GM19463 (cell line): ENCODE measurements around the gene PCIF1.
"Not testable (repeated sequence)": the region's sequence is repeated elsewhere in the genome, so short reads cannot be mapped to it uniquely, and the experiment has no call there.

Experiments
- ATAC-seq: cut with Tn5 transposase; IDR thresholded peaks from one replicate; pipeline ENCODE4 v1.9.1; 2021; ENCODE audit warnings: mild to moderate bottlenecking, moderate library complexity; ENCODE audit not compliant: unreplicated experiment

PCIF1 gene

DNA sequence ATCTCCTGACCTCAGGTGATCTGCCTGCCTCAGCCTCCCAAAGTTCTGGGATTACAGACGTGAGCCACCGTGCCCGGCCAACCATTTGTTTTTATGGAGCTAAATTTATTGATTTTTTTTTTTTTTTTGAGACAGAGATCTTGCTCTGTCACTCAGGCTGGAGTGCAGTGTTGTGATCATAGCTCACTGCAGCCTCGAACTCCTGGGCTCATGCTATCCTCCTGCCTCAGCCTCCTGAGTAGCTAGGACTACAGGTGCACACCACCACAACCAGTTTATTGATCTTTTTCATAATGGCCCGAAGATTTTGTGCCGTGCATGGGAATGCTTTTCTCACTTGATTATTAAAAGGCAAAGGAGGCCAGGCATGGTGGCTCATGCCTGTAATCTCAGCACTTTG is 54.3 kb downstream of the PCIF1 start:
- not testable (repeated sequence) for ATAC-seq

DNA sequence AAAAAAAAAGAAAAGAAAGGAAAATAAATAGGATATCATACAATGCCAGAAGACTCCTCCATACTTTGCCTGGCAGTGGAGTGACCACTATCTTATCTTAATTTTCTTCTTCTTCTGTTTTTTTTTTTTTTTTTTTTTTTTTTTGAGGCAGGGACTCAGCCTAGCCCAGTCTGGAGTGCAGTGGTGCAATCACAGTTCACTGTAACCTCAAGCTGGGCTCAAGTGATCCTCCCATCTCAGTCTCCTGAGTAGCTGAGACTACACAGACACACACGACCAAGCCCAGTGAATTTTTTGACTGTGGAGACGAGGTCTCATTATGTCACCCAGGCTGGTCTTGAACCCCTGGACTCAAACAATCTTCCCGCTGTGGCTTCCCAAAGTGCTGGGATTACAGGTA is 57.1 kb downstream of the PCIF1 start:
- ATAC-seq = no peak

DNA sequence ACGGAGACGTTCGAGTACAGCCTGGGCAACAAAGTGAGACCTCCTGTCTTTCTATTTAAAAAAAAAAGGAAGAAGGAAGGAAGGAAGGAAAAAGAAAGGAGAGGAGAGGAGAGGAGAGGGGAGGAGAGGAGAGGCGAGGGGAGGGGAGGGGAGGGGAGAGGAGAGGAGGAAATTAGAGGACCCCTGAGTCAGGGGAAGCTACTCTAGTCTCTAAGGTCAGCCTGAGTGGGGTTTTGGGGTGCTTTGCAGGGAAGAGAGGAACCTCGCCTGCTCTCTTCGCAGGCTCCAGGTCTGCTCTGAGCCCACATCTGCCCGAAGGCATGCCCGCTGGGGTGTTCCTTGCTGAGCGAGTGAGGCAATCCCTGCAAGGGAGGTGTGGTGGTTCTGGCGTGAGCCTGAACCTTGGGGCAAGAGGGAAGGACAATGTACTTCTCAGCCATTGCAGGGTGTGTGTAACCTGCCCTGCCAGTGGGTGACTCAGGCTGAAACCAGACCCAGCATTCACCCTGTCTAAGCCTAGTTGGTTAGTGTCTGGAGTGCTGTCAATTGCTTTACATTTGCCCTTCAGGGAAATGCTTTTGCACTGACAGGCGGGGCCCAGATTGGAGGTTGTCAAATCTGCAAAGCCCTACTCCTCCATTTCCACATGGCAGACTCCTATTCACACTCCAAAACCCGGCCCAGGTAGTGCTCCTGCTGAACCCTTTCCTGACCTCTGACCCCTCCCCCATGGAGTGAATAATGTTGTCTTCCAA is 58.9 kb downstream of the PCIF1 start:
- no peak for ATAC-seq

DNA sequence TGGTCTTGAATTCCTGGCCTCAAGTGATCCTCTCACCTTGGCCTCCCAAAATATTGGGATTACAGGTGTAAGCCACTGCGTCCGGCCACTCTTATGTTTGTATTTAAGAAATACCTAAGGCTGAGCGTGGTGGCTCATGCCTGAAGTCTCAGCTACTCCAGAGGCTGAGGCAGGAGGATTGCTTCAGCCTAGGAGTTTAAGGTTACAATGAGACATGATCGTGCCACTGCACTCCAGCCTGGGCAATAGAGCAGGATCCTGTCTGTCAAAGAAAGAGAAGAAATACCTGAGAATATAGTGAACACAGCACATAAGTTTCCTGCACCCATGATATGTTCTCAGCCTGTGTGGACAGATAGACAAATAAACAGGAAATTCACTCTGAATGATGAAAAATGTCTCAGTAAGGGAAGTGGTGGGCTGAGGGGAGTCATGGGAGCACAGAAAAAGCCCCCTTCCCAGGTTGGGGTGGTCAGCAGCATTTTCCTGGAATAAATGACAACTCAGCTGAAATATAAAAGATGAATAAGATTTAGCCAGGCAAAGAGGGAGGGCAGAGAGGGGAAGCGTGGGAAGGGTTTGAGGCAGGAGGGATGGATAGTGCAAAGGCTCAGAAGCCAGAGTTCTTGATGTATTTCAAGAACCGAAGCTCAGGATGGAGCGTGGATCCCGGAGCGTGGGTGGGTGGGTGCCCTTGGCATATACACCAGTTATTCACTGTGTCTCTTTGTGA is 60.4 kb downstream of the PCIF1 start:
- ATAC-seq = no peak

DNA sequence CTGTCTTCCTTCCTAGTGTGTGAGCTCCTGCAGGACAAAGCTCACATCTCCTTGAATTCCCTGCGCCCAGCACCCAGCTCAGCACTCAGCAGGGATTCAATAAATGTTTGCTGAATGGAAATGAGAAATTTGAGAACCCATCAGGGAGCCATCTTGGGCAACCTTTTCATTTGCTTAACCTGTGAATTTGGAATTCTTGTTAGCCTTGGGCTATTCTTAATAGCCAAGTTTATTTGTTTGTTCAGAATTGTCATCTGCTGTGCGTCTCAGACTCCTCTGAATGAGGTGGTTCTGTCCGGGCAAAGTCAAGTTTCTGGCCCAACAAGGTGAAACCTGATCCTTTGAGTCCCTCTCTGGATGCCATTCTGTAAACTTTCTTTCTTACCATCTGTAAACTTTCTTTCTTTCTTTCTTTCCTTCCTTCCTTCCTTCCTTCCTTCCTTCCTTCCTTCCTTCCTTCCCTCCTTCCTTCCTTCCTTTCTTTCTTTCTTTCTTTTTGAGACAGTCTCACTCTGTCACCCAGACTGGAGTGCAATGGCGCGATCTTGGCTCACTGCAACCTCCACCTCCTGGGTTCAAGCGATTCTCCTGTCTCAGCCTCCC is 61.1 kb downstream of the PCIF1 start:
- ATAC-seq = not testable (repeated sequence)

DNA sequence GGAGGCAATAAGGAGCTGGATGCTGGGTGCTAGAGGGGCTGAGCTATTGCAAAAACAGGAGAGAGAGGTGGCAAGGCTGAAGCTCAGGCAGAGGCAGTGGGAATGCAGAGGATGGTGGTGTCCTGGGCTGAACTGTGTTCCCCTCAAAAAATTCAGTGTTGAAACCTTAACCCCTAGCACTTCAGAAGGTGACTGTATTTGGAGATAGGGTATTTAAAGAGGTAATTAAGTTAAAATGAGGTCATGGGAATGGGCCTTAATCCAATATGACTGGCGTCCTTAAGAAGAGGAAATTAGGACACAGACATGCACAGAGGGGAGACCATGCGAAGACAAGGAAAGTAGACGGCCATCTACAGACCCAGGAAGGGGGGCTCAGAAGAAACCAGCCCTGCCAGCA is 62.7 kb downstream of the PCIF1 start:
- ATAC-seq = no peak
